ENCODE results near the gene GFOD2.

GFOD2 gene

DNA sequence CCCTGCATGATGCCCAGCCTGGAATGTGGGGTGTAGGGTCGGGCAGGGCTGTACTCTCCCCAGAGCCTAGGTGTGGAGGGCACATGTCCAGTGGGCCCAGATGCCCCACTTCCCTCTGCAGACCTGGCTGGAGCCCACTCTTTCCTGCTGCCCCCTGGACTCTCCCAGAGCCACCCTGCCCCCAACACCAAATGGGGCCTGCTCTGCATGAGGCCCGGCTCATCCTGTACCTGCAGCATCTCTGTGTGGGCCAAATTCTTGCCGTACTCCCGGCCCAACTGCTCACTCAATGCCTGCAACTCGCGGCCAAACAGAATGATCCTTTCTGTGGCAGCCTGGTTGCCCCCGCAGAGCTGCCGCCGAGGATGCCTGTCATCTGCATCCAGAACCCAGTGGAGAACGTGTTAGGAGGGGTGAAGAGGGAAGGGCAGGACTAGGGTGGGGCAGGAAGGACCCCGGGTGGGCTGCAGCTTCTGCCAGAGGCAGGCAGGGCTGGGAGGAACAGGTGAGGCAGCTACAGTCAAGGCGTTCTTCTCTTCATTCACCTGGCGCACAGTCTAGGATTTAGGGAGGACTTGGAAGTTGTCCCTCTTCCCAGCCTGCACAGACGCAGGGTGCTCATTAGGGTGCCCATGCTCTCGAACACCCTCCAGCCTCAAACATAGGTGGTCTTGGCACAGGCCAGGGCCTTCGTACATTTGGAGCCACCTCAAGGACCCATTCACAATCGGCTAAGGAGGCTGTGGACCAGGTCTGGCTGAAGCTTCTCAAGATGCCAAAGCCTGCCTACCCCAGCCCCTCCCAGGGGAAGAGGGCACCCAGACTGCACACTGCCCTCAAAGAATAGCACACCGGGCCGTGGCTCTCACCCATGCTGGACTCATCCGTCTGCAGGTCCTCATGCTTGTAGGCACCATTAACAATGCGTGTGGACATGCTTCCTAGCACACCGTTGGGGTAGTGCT is 8.7 kb upstream of the GFOD2 start:
- TF ChIP-seq, protein P1, sequence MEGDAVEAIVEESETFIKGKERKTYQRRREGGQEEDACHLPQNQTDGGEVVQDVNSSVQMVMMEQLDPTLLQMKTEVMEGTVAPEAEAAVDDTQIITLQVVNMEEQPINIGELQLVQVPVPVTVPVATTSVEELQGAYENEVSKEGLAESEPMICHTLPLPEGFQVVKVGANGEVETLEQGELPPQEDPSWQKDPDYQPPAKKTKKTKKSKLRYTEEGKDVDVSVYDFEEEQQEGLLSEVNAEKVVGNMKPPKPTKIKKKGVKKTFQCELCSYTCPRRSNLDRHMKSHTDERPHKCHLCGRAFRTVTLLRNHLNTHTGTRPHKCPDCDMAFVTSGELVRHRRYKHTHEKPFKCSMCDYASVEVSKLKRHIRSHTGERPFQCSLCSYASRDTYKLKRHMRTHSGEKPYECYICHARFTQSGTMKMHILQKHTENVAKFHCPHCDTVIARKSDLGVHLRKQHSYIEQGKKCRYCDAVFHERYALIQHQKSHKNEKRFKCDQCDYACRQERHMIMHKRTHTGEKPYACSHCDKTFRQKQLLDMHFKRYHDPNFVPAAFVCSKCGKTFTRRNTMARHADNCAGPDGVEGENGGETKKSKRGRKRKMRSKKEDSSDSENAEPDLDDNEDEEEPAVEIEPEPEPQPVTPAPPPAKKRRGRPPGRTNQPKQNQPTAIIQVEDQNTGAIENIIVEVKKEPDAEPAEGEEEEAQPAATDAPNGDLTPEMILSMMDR (conservative IDR thresholded peaks at IDR 0.05; ENCODE audit: control insufficient read depth, insufficient read depth, low read depth, low read length): no peak
- DNase-seq (ENCODE audit: low read depth): no peak
- no peak overlapping the region for H3K4me3 ChIP-seq (ENCODE audit: control insufficient read depth, low read depth, low read length)

DNA sequence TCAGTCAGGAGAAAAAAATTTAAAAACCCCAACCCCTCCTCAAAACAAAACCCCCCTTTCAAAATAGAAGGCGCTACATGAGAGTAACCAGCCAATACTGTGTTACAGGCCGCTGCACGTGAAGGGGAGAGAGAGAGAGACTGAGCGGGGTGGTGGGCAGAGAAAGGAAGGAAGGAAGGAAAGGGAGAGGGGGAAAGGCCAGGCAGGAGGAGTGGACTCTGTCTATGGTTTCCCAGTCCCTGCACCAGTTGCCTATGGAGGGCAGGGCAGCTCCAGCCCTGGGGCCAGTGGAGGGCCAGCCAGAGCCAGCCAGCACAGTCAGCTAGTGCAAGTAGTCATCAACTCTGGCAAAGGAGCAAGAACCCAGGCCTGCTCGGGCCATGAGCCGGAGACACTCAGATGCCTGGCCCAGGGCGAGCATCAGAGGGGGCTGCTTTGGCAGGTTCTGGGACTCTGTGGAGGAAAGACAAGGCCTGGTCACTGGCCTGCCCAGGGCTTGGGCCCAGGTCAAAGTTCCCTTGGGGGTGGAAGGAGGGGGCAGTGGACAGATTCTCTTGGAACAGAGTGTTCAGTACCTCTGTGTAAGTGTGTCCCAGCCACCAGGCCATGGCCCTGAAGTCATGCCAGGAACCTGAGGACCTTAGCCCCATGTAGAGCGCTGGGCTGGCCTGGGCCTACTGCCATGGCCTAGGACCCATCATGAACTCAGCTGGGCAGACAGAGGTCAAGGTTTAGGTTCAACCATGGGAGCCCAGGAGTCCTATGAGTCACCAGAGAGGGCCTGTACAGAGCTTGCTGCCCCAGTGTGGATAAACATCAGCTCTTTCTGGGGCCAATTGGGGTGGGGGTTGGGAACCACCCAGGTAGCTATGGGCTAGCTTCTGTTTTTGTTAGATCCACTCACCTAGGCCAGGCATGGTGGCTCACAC is 7.3 kb upstream of the GFOD2 start:
- TF ChIP-seq, protein P1 (conservative IDR thresholded peaks at IDR 0.05; ENCODE audit: control insufficient read depth, insufficient read depth, low read depth, low read length): no peak
- no peak for DNase-seq (ENCODE audit: low read depth)
- H3K4me3 ChIP-seq (ENCODE audit: control insufficient read depth, low read depth, low read length): no peak overlapping the region

DNA sequence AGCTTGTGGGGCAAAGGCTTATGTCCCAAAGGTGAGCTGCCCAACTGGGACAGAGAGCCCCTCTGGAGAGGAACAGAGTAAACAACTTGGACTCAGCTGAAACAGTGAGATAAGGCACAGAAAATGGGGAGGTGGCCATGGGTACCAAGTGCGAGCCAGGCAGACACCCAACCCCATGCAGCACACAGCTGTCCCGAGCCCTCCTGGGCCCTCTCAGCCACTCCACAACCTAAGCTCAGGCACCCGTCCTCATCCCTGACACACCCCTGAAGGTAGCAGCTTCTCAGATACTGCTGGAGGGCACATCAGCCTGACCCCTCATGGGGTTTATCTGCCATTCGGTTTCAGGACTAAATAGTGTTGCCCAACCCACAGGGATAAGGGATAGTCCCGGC is 4.8 kb upstream of the GFOD2 start:
- TF ChIP-seq, protein P1 (conservative IDR thresholded peaks at IDR 0.05; ENCODE audit: control insufficient read depth, insufficient read depth, low read depth, low read length): no peak
- DNase-seq (ENCODE audit: low read depth): no peak
- H3K4me3 ChIP-seq (ENCODE audit: control insufficient read depth, low read depth, low read length): no peak overlapping the region

DNA sequence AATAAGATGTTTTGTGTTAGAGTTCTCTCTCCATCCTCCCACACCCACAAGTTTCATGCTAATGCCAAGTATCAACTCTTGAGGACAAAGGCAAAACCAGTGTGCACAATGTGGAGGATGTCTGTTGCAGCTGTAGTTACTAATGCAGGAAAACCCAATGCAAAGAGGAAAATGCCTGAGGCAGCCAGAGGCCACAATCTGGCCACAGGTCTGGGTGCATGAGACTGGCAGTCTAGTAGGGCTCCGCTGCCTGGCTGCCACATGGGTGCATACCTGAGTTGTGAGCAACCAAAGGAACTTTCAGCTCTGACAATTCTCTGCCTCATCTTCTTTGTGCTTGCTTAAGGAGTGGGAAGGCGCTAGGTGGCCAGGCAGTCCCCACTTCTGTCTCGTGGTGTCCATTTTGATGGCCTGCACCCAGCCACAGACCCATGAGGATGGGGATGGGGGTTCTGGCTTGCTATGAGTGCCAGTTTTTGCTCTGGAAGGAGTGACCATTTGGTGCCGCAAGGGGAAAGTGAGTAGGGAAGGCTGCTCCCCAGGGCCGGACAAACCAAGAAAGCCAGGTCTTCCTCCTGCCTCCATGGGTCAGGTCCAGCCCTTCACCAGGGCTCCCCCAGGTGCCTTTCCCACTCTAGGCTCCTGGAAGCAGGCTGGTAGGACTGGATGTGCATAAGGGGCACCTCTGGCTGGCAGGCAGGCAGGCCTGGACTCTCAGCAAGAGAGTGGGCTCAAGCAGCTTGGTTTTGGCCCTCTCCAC is 4.2 kb upstream of the GFOD2 start:
- TF ChIP-seq, protein P1 (conservative IDR thresholded peaks at IDR 0.05; ENCODE audit: control insufficient read depth, insufficient read depth, low read depth, low read length): no peak
- H3K4me3 ChIP-seq (ENCODE audit: control insufficient read depth, low read depth, low read length): no peak overlapping the region
- peak; percentile 40 for DNase-seq (ENCODE audit: low read depth)

DNA sequence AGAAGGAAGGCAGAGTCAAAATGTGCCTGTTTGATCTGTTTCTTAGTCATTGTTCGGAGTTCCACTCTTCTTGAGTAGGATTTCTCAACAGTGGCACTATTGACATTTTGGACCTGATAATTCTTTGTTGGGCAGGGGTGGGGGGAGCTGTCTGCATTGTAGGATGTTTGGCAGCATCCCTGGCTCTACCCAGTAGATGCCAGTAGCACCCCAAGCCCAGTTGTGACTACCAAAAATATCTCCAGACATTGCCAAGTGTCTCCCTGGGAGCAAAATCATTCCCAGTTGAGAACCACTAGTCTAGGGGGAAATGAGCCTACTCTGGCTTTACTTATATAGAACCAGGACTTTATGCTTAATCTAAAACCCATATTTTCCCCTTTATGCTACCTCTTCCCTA is 1.1 kb upstream of the GFOD2 start:
- TF ChIP-seq, protein P1 (conservative IDR thresholded peaks at IDR 0.05; ENCODE audit: control insufficient read depth, insufficient read depth, low read depth, low read length): no peak
- peak overlapping the region; percentile 88 for H3K4me3 ChIP-seq (ENCODE audit: control insufficient read depth, low read depth, low read length)
- DNase-seq (ENCODE audit: low read depth): no peak

DNA sequence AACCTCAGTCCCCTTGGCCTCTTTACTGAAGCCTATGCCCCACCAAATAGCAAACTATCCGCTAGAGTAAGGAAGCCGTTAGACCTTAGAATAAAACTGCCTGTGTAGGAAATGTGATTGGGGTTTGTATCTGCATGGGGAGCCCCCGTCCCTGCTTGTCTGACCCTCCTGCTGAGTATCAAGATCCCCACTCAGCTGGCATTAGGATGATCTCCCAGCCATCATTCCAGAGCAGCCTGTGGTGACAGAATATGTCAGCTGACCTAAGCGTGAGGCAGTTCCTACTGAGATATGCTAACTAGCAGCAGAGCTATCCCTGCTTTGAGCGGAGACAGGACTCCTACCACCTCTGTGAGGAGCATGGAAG is 645 bp upstream of the GFOD2 start:
- DNase-seq (ENCODE audit: low read depth): peak; percentile 52
- TF ChIP-seq, protein P1 (conservative IDR thresholded peaks at IDR 0.05; ENCODE audit: control insufficient read depth, insufficient read depth, low read depth, low read length): no peak
- H3K4me3 ChIP-seq (ENCODE audit: control insufficient read depth, low read depth, low read length): peak overlapping the region; percentile 88
